Trophoblast cell (in vitro differentiated cells and primary cell): ENCODE results near the gene ITLN1.

ENCODE experiments used
- DNase-seq, 2 donors: peaks; one replicate each; pipeline ENCODE4 v3.0.0-alpha.2; 2016
- H2AFZ ChIP-seq: 2 replicates; pipeline ENCODE4 v1.6.1; 2013; ENCODE audit warnings: low read length, moderate library complexity, mild to moderate bottlenecking; ENCODE audit not compliant: insufficient read depth, poor library complexity
- H2AK5ac ChIP-seq: 2 replicates; pipeline ENCODE4 v1.6.1; 2013; ENCODE audit warnings: mild to moderate bottlenecking, low read length
- H2BK120ac ChIP-seq: 2 replicates; pipeline ENCODE4 v1.6.1; 2013; ENCODE audit warnings: low read length, mild to moderate bottlenecking, moderate library complexity; ENCODE audit not compliant: insufficient read depth, poor library complexity
- H2BK12ac ChIP-seq: 2 replicates; pipeline ENCODE4 v1.6.1; 2013; ENCODE audit warnings: mild to moderate bottlenecking, low read length, moderate library complexity
- H2BK5ac ChIP-seq: 2 replicates; pipeline ENCODE4 v1.6.1; 2013; ENCODE audit warnings: low read length, low read depth, moderate library complexity, mild to moderate bottlenecking; ENCODE audit not compliant: poor library complexity
- H3K14ac ChIP-seq: 2 replicates; pipeline ENCODE4 v1.6.1; 2013; ENCODE audit warnings: mild to moderate bottlenecking, low read length
- H3K18ac ChIP-seq: 2 replicates; pipeline ENCODE4 v1.6.1; 2013; ENCODE audit warnings: mild to moderate bottlenecking, low read length
- H3K23ac ChIP-seq: 2 replicates; pipeline ENCODE4 v1.6.1; 2013; ENCODE audit warnings: low read length
- H3K27ac ChIP-seq: 2 replicates; pipeline ENCODE4 v1.5.1; 2013; ENCODE audit warnings: low read depth, mild to moderate bottlenecking, inconsistent platforms, low read length, moderate library complexity
- H3K27me3 ChIP-seq: 2 replicates; pipeline ENCODE4 v1.6.1; 2013; ENCODE audit warnings: inconsistent platforms, mild to moderate bottlenecking, low read length, moderate library complexity; ENCODE audit not compliant: insufficient read depth
- H3K36me3 ChIP-seq, 2 experiments: 1 replicate in 1 of 2; 2 replicates in 1 of 2; pipeline ENCODE4 v1.6.1; 2013; ENCODE audit warnings: low read length in 2 of 2, mild to moderate bottlenecking in 2 of 2, moderate library complexity in 1 of 2; ENCODE audit not compliant: insufficient read depth in 2 of 2, control insufficient read depth in 1 of 2
- H3K4ac ChIP-seq: 2 replicates; pipeline ENCODE4 v1.6.1; 2013; ENCODE audit warnings: low read depth, mild to moderate bottlenecking, low read length, moderate library complexity
- H3K4me1 ChIP-seq, 2 experiments: 1 replicate in 1 of 2; 2 replicates in 1 of 2; pipeline ENCODE4 v1.6.1; 2013; ENCODE audit warnings: low read length in 2 of 2, mild to moderate bottlenecking in 2 of 2, moderate library complexity in 1 of 2; ENCODE audit not compliant: insufficient read depth in 2 of 2, control insufficient read depth in 1 of 2
- H3K4me2 ChIP-seq: 2 replicates; pipeline ENCODE4 v1.6.1; 2013; ENCODE audit warnings: inconsistent platforms, mild to moderate bottlenecking, low read length, moderate library complexity
- H3K4me3 ChIP-seq: 2 replicates; pipeline ENCODE4 v1.5.1; 2013; ENCODE audit warnings: mild to moderate bottlenecking, low read depth, low read length, inconsistent platforms
- H3K79me1 ChIP-seq: one replicate; pipeline ENCODE4 v1.6.1; 2013; ENCODE audit warnings: low read length
- H3K79me2 ChIP-seq: 2 replicates; pipeline ENCODE4 v1.6.1; 2013; ENCODE audit warnings: low read length, mild to moderate bottlenecking; ENCODE audit not compliant: control insufficient read depth, insufficient read depth, poor library complexity
- H3K9ac ChIP-seq: 2 replicates; pipeline ENCODE4 v1.6.1; 2013; ENCODE audit warnings: mild to moderate bottlenecking, low read length
- H3K9me3 ChIP-seq: 2 replicates; pipeline ENCODE4 v1.6.1; 2013; ENCODE audit warnings: low read depth, mild to moderate bottlenecking, control low read depth, inconsistent platforms, low read length; ENCODE audit not compliant: insufficient read depth
- H4K12ac ChIP-seq: 2 replicates; pipeline ENCODE4 v1.6.1; 2013; ENCODE audit warnings: low read depth, mild to moderate bottlenecking, low read length, moderate library complexity
- H4K8ac ChIP-seq: 2 replicates; pipeline ENCODE4 v1.6.1; 2013; ENCODE audit warnings: low read depth, mild to moderate bottlenecking, low read length, moderate library complexity
- H4K91ac ChIP-seq: one replicate; pipeline ENCODE4 v1.6.1; 2013; ENCODE audit warnings: low read depth, mild to moderate bottlenecking, low read length, moderate library complexity
- WGBS: extraction: QIAGEN DNeasy Blood & Tissue Kit; methylation state at CpG from one replicate; pipeline ENCODE4 v1.1.7; 2013; ENCODE audit warnings: missing lambda C conversion rate; ENCODE audit not compliant: insufficient read length, insufficient coverage; ENCODE audit errors: extremely low coverage; 5-methylcytosine and 5-hydroxymethylcytosine counted together

Gene ITLN1

DNA sequence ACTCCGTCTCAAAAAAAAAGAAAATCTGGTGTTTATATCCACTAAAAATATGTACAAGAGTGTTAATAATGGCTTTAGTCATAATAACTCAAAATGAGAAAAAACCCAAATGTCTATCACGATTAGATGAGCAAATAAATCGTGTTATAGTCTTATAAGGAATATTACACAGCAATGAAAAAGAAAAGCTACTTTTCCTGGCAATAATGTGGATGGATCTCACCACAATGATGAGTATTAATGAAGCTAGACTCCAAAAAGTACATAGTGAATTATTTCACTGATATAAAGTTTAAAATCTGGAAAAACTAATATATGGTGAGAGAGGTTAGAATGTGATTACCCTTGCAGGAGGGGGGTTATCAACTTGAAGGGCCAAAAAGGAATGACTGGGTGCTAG, 32.0 kb downstream of the ITLN1 start:
- H3K23ac ChIP-seq, result no peak overlapping the region
- no peak overlapping the region for H4K8ac ChIP-seq
- no peaks in the 10 kb centered on the region for H3K36me3 ChIP-seq
- no peak overlapping the region for H2BK5ac ChIP-seq
- no peak overlapping the region for H2BK12ac ChIP-seq
- H2BK120ac ChIP-seq, result no peak overlapping the region
- H2AK5ac ChIP-seq, result no peak overlapping the region
- H3K9me3 ChIP-seq, result peaks cover 3% of the 10 kb centered on the region
- no peak overlapping the region for H2AFZ ChIP-seq
- no peak overlapping the region for H3K4me2 ChIP-seq
- no peak overlapping the region for H3K4ac ChIP-seq
- H3K4me1 ChIP-seq, result no peaks in the 10 kb centered on the region
- H3K14ac ChIP-seq, result no peak overlapping the region
- H4K91ac ChIP-seq, result no peak overlapping the region
- DNase-seq, result no peak
- H4K12ac ChIP-seq, result no peak overlapping the region
- no peak overlapping the region for H3K18ac ChIP-seq
- H3K9ac ChIP-seq, result no peak overlapping the region
- WGBS, result no CpG with 5 or more reads among the region's 3 CpGs
- no peaks in the 10 kb centered on the region for H3K79me2 ChIP-seq
- H3K4me3 ChIP-seq, result no peak overlapping the region
- H3K27me3 ChIP-seq, result no peaks in the 10 kb centered on the region
- no peaks in the 10 kb centered on the region for H3K79me1 ChIP-seq
- H3K27ac ChIP-seq, result no peak overlapping the region

DNA sequence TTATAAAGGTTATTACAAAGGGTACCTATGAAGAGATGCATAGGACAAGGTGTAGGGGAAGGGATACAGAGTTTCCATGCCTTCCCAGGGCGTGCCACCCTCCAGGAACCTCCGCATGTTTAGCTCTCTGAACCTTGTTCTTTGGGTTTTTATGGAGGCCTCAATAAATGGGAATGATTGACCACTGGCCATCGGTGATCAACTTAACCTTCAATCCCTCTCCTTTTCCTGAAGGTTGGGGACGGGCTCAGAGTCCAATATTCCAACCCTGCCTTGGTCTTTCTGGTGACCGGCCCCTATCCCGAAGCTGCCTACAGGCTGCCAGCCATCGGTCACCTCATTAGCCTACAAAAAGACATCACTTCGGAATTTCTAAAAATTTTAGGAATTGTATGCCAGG, 34.0 kb downstream of the ITLN1 start:
- H3K9me3 ChIP-seq, result peaks cover 3% of the 10 kb centered on the region
- H3K14ac ChIP-seq, result no peak overlapping the region
- no peak overlapping the region for H3K27ac ChIP-seq
- H3K4ac ChIP-seq, result no peak overlapping the region
- H3K23ac ChIP-seq, result no peak overlapping the region
- WGBS, result no CpG with 5 or more reads among the region's 8 CpGs
- no peak overlapping the region for H4K12ac ChIP-seq
- no peaks in the 10 kb centered on the region for H3K27me3 ChIP-seq
- H3K79me1 ChIP-seq, result no peaks in the 10 kb centered on the region
- H4K91ac ChIP-seq, result no peak overlapping the region
- no peak overlapping the region for H2AFZ ChIP-seq
- H3K4me1 ChIP-seq, result no peaks in the 10 kb centered on the region
- no peak overlapping the region for H3K18ac ChIP-seq
- H2AK5ac ChIP-seq, result no peak overlapping the region
- H2BK120ac ChIP-seq, result no peak overlapping the region
- H4K8ac ChIP-seq, result no peak overlapping the region
- H2BK5ac ChIP-seq, result no peak overlapping the region
- no peak overlapping the region for H3K9ac ChIP-seq
- no peak overlapping the region for H2BK12ac ChIP-seq
- H3K4me2 ChIP-seq, result no peak overlapping the region
- H3K4me3 ChIP-seq, result no peak overlapping the region
- no peaks in the 10 kb centered on the region for H3K79me2 ChIP-seq
- H3K36me3 ChIP-seq, result no peaks in the 10 kb centered on the region
- no peak for DNase-seq

DNA sequence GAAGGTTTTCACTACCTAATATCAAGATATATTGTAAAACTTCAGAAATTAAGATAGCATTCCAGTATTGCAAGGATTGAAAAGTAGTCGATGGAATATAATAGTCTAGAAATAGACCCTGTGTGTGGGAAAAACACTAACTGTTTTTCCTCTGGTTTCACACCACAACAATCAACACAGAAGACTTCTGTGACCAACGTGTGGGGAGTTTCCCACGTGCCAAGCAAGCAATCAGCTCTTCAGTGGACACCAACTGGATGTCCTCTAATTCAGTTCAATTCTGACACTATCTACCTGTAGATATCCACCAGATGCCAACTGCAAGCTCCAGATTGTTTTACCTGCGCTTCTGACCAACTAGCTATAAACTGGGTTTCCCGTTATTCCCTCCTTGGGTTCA, 34.4 kb downstream of the ITLN1 start:
- no CpG with 5 or more reads among the region's 5 CpGs for WGBS

GRCh38 chr1:160846281-160846680, 38.7 kb downstream of the ITLN1 start:
- Histone ChIP-seq H3K4me3 (no peak overlapping the region), H3K18ac (no peak overlapping the region), H3K9me3 (no peaks in the 10 kb centered on the region), H4K91ac (no peak overlapping the region), H2BK5ac (no peak overlapping the region), H2BK12ac (no peak overlapping the region), H2BK120ac (no peak overlapping the region), H3K9ac (no peak overlapping the region), H3K4me2 (no peak overlapping the region), H3K4me1 (peaks cover 0 to 2% of the 10 kb centered on the region in 2 experiments), H3K4ac (no peak overlapping the region), H3K27me3 (no peaks in the 10 kb centered on the region), H2AK5ac (no peak overlapping the region), H4K8ac (no peak overlapping the region), H2AFZ (no peak overlapping the region), H3K36me3 (no peaks in the 10 kb centered on the region), H4K12ac (no peak overlapping the region), H3K23ac (no peak overlapping the region), H3K79me1 (no peaks in the 10 kb centered on the region), H3K79me2 (no peaks in the 10 kb centered on the region), H3K27ac (no peak overlapping the region), H3K14ac (no peak overlapping the region)
- WGBS, result no CpG with 5 or more reads among the region's 12 CpGs
- no peak for DNase-seq

More for the DNA sequence above, 34.4 kb downstream of the ITLN1 start:
- no peak for DNase-seq
- Histone ChIP-seq H2AK5ac (no peak overlapping the region), H3K36me3 (no peaks in the 10 kb centered on the region), H2AFZ (no peak overlapping the region), H3K27me3 (no peaks in the 10 kb centered on the region), H4K12ac (no peak overlapping the region), H3K9ac (no peak overlapping the region), H2BK12ac (no peak overlapping the region), H2BK5ac (no peak overlapping the region), H3K23ac (no peak overlapping the region), H3K18ac (no peak overlapping the region), H3K27ac (no peak overlapping the region), H3K9me3 (peaks cover 2% of the 10 kb centered on the region), H4K8ac (no peak overlapping the region), H3K4ac (no peak overlapping the region), H3K4me2 (no peak overlapping the region), H3K4me3 (no peak overlapping the region), H3K4me1 (no peaks in the 10 kb centered on the region), H2BK120ac (no peak overlapping the region), H3K79me1 (no peaks in the 10 kb centered on the region), H3K79me2 (no peaks in the 10 kb centered on the region), H4K91ac (no peak overlapping the region), H3K14ac (no peak overlapping the region)
